Prostate gland (tissue), 2 donors: ENCODE results near the gene GFRA4. TPM values are rescaled to one million over a fixed set of nuclear protein-coding genes. Genes with fewer than 3 reads are reported as not detected.

Source experiments
- DNase-seq: peaks from one replicate; pipeline ENCODE4 v3.0.0-alpha.2; 2019; ENCODE audit warnings: low spot score
- H3K27ac ChIP-seq, 2 donors: fragments of 200-600 bp; sonication (generic); 2 replicates each; pipeline ENCODE4 v1.5.1; 2017 to 2019
- H3K27me3 ChIP-seq: fragments of 200-600 bp; sonication (generic); replicated peaks from 2 replicates; pipeline ENCODE4 v1.5.1; 2019; ENCODE audit not compliant: insufficient read depth
- H3K36me3 ChIP-seq, 2 donors: fragments of 200-600 bp; sonication (generic); 1 replicate in 1 of 2; 2 replicates in 1 of 2; pipeline versions ENCODE4 v1.5.1 to v1.8.1; 2017 to 2019
- H3K4me1 ChIP-seq: fragments of 200-600 bp; sonication (generic); replicated peaks from 2 replicates; pipeline ENCODE4 v1.5.1; 2019
- H3K4me3 ChIP-seq, 2 donors: fragments of 200-600 bp; sonication (generic); 2 replicates each; pipeline ENCODE4 v1.5.1; 2017 to 2019
- H3K9me3 ChIP-seq: fragments of 200-600 bp; sonication (generic); 2 replicates; pipeline ENCODE4 v1.5.1; 2017
- POLR2A ChIP-seq: fragments of 450-650 bp; IDR thresholded peaks from one replicate; pipeline ENCODE4 v1.6.1; 2016; ENCODE audit warnings: antibody characterized with exemption, mild to moderate bottlenecking
- POLR2AphosphoS5 ChIP-seq: sonication (generic); formaldehyde crosslinking; IDR thresholded peaks from one replicate; pipeline ENCODE4 v1.6.1; 2017; ENCODE audit warnings: antibody characterized with exemption
- WGBS: methylation state at CpG from one replicate; pipeline ENCODE4 v1.1.5; 2018; 5-methylcytosine and 5-hydroxymethylcytosine counted together
- intact Hi-C: fragments of 100-400 bp; cut with DNase I; formaldehyde crosslinking; loops from one replicate; pipeline ENCODE4 v1.14.2; 2022
- total RNA-seq, 2 donors: library from RNA; depleted of rRNA; stranded (reverse); fragments of >200 nt; gene quantifications; one replicate each; pipeline ENCODE4 v1.1.0, GENCODE V29; 2016
- TF ChIP-seq, protein P1 (sequence below), 4 experiments: fragments of 200-600 bp in 2 of 4; fragments of 450-650 bp in 2 of 4; sonication (generic) in 2 of 4; IDR thresholded peaks; 1 replicate in 3 of 4; 2 replicates in 1 of 4; pipeline ENCODE4 v1.5.1; 2016 to 2019; ENCODE audit warnings: antibody characterized with exemption in 4 of 4, mild to moderate bottlenecking in 2 of 4, moderate library complexity in 2 of 4

Gene GFRA4
- total RNA-seq, 2 donors from 2014 or later, result not detected

DNA sequence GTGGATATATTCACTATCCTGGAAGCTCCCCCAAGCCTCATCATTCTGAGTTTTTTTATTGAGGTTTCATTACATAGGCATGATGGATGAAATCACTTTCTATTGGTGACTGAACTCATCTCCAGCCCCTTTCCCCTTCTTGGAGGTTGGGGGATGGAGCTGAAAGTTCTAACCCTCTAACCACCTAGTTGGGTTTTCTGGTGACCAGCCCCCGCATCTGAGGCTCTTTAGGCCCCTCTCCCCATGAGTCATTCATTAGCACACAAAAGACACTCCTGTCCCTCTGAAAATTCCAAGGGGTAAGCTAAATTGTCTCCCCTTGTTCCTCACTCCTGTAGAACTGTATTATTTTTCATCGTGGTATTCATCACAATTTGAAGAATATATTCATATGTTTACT lies 33.3 kb downstream of the GFRA4 start:
- intact Hi-C loops, result loop anchor here (10.0 kb wide), 1 partner anchor 65 kb away; no protein-coding TSS in a partner anchor
- Histone ChIP-seq H3K4me1 (no peaks in the 10 kb centered on the region), H3K9me3 (no peaks in the 10 kb centered on the region), H3K27me3 (no peaks in the 10 kb centered on the region), H3K36me3 (peaks cover 0 to 3% of the 10 kb centered on the region in 2 donors), H3K27ac (no peak overlapping the region), H3K4me3 (no peak overlapping the region)
- TF ChIP-seq POLR2AphosphoS5 (no peak), POLR2A (no peak)
- TF ChIP-seq, protein P1, sequence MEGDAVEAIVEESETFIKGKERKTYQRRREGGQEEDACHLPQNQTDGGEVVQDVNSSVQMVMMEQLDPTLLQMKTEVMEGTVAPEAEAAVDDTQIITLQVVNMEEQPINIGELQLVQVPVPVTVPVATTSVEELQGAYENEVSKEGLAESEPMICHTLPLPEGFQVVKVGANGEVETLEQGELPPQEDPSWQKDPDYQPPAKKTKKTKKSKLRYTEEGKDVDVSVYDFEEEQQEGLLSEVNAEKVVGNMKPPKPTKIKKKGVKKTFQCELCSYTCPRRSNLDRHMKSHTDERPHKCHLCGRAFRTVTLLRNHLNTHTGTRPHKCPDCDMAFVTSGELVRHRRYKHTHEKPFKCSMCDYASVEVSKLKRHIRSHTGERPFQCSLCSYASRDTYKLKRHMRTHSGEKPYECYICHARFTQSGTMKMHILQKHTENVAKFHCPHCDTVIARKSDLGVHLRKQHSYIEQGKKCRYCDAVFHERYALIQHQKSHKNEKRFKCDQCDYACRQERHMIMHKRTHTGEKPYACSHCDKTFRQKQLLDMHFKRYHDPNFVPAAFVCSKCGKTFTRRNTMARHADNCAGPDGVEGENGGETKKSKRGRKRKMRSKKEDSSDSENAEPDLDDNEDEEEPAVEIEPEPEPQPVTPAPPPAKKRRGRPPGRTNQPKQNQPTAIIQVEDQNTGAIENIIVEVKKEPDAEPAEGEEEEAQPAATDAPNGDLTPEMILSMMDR (IDR thresholded peaks at IDR 0.05), result no peak
- DNase-seq, result no peak
- 82% methylated on average over 2 of the region's 2 CpGs for WGBS

DNA sequence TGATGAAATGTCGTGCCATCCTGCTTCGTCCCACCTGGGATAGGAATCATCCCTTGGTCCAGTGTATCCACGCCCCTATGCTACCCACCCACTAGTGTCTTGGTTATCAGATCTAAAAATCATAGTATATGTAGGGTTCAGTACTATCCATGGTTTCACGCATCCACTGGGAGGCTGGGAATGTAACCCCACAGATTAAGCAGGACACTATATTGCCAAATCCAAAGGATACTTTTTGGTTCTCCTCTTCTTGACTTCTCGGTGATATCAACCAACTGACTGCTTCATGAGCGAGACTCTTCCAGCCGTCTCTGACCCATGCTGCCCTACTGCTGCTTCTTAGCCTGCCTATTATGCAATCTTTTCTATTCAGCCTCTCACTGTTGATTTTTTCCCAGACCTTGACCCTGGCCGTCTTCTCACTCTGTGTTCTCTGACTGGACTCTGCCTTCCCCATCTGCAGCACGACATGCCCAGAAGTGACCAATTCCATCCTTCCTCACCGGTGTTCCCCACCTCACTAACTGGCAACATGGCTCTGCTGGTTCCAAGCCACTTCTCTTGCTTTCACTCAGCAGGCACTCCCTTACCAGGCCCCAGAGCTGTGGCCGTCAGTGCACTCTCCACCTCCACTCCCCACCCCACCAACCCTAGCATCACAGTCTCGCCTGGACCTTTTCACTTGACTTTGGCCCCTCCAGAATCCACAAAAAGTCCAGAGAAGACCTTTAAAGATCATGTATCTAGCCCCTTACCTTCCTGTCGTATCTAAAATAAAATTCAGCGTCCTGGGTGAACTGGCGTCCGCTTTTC lies 34.5 kb downstream of the GFRA4 start:
- H3K27ac ChIP-seq, result no peak overlapping the region
- no peak for TF ChIP-seq POLR2AphosphoS5
- TF ChIP-seq, protein P1 (IDR thresholded peaks at IDR 0.05), result no peak
- TF ChIP-seq POLR2A, result no peak
- no peaks in the 10 kb centered on the region for H3K27me3 ChIP-seq
- no peak overlapping the region for H3K4me3 ChIP-seq
- no peaks in the 10 kb centered on the region for H3K4me1 ChIP-seq
- peaks cover 0 to 6% of the 10 kb centered on the region in 2 donors for H3K36me3 ChIP-seq
- no peaks in the 10 kb centered on the region for H3K9me3 ChIP-seq
- 89% methylated on average over 16 of the region's 16 CpGs for WGBS
- DNase-seq, result no peak
- intact Hi-C loops, result no loop called here

DNA sequence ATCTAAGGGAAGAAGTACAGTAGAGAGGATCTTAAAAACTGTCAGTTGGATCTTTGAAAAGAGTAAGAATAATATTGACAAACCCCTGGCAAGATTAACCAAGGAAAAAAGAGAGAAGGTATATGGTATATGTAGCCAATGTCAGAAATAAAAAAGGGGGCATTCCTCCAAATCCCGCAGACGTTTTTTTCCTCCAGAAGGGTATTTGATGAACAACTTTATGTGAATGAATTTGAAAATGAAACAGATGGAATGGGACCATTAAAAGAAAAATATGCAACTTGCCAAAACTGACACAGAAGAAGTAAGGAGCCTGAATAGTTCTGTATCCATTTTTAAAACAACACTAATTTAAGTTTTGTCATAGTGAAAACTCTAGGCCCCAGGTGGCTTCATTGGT lies 35.7 kb downstream of the GFRA4 start:
- H3K4me3 ChIP-seq, result no peak overlapping the region
- peaks cover 0 to 6% of the 10 kb centered on the region in 2 donors for H3K36me3 ChIP-seq
- TF ChIP-seq POLR2AphosphoS5, result no peak
- no peak for TF ChIP-seq POLR2A
- TF ChIP-seq, protein P1 (IDR thresholded peaks at IDR 0.05), result no peak
- intact Hi-C loops, result no loop called here
- no peaks in the 10 kb centered on the region for H3K9me3 ChIP-seq
- H3K27ac ChIP-seq, result no peak overlapping the region
- no peaks in the 10 kb centered on the region for H3K27me3 ChIP-seq
- 80% methylated on average over 2 of the region's 2 CpGs for WGBS
- no peak for DNase-seq
- H3K4me1 ChIP-seq, result no peaks in the 10 kb centered on the region

DNA sequence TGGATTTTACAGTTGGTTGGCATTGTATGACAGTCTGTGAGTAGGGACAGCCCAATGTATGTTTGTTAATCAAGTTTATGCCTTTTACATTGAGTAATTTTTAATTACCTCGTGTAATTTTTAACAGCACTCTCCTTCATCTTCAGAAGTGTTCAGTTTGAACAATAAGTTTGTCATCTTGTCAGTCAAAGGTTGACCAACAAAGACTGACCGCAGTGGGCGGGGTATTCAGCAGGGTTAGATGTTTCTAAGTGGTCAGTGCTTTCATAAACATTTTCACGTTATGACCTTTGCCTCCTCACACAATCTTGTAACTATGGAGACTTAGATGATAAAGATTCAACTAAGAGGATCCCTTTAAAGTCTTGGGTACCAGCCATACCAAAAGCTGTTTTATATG lies 40.8 kb downstream of the GFRA4 start:
- no peak for DNase-seq
- peaks cover 0 to 6% of the 10 kb centered on the region in 2 donors for H3K36me3 ChIP-seq

More for the DNA sequence above, 40.8 kb downstream of the GFRA4 start:
- H3K4me1 ChIP-seq, result no peaks in the 10 kb centered on the region
- H3K4me3 ChIP-seq, result no peak overlapping the region
- intact Hi-C loops, result no loop called here
- TF ChIP-seq, protein P1 (IDR thresholded peaks at IDR 0.05), result no peak
- TF ChIP-seq POLR2AphosphoS5 (no peak), POLR2A (no peak)
- H3K27ac ChIP-seq, result no peak overlapping the region
- no peaks in the 10 kb centered on the region for H3K9me3 ChIP-seq
- WGBS, result 75% methylated on average over 4 of the region's 4 CpGs
- H3K27me3 ChIP-seq, result no peaks in the 10 kb centered on the region
